C4-2B (cell line): Measurements from ENCODE around the gene CAMTA1.

ENCODE experiments used
- H3K27ac ChIP-seq: fragments of 450-650 bp; 2 replicates; pipeline ENCODE4 v1.5.1; 2017
- ZFX ChIP-seq: fragments of 450-650 bp; IDR thresholded peaks from 2 replicates; pipeline ENCODE4 v1.6.1; 2017
- TF ChIP-seq, protein P1 (sequence below): fragments of 450-650 bp; conservative IDR thresholded peaks from 2 replicates; pipeline ENCODE4 v1.5.1; 2017; ENCODE audit warnings: mild to moderate bottlenecking

CAMTA1 gene

DNA sequence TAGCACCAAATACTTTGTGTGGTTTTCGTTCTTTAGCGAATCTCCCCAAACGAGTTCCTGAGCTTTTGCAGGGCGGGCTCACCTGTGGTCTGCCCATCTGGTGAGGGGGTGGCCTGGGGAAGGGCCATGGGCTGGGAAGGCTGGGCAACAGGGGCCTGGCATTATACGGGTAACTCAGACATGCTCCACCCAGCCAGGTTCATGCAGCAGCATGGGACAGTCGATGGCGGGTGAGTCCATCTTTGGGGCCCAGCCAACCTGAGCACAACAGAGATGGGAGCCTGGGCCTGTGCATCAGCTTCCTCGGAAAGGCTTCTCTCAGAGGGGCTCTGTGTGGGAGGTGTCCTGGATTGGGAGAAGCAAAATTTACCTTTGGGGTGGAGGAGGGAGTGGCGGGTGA lies 302.6 kb downstream of the CAMTA1 start:
- no peak overlapping the region for H3K27ac ChIP-seq
- TF ChIP-seq, protein P1, sequence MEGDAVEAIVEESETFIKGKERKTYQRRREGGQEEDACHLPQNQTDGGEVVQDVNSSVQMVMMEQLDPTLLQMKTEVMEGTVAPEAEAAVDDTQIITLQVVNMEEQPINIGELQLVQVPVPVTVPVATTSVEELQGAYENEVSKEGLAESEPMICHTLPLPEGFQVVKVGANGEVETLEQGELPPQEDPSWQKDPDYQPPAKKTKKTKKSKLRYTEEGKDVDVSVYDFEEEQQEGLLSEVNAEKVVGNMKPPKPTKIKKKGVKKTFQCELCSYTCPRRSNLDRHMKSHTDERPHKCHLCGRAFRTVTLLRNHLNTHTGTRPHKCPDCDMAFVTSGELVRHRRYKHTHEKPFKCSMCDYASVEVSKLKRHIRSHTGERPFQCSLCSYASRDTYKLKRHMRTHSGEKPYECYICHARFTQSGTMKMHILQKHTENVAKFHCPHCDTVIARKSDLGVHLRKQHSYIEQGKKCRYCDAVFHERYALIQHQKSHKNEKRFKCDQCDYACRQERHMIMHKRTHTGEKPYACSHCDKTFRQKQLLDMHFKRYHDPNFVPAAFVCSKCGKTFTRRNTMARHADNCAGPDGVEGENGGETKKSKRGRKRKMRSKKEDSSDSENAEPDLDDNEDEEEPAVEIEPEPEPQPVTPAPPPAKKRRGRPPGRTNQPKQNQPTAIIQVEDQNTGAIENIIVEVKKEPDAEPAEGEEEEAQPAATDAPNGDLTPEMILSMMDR = no peak
- no peak for TF ChIP-seq ZFX

DNA sequence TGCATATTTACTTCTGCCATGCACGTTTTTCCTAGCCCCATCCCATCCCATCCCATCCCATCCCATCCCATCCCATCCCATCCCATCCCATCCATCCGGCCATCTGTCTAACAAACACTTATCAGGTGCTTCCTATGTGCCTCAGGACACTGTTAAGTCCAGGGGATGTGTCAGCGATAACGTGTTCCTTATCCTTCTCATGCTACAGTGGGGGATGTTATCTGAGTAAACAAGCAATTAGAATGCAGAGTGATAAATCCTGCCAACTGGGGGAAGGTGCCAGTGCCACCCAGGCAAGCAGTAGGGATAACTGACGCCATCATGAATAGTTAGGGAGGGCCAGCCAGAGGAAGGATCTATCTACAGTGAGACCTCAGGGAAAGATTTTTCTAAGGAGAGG lies 304.2 kb downstream of the CAMTA1 start:
- TF ChIP-seq, protein P1 = no peak
- TF ChIP-seq ZFX = no peak
- no peak overlapping the region for H3K27ac ChIP-seq

DNA sequence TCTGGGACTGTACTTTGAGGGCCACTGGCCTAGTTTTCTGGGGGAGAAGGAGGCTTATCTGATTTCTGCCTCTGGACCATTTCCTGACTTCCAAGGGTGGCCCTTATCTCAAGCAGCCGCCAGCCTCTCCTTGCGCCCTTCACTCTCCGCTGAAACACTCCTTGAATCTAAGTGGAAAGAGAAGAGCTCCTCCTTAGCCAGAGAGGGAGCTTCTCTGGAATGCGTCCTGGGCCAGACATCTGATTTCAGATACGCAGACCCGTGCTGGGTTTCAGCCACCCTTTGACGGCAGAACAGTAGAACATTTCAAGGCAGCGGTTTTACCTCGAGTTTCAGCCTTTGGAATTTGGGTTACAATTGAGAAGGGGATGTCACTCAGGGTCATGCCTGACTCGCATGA lies 308.0 kb downstream of the CAMTA1 start:
- no peak overlapping the region for H3K27ac ChIP-seq
- TF ChIP-seq, protein P1 = no peak
- no peak for TF ChIP-seq ZFX

DNA sequence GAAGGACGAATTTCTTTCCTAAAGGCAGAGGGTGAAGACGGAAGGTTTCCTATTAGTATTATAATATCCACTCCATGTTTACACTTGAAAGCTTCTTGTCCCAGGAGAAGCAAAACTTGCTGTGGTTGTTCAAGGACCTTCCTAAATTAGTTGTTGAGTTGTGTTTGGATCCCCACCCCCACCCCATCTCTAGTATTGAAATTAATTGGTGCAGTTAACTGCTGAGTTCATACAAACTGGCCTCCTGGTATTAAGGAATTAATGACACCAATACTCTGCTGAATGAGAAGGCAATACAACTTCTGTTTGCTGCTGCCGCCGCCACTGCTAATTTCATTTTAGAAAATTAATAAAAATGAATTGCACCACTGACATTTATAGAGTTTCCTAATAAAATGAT lies 308.8 kb downstream of the CAMTA1 start:
- TF ChIP-seq ZFX = no peak
- TF ChIP-seq, protein P1 = no peak
- H3K27ac ChIP-seq = no peak overlapping the region

DNA sequence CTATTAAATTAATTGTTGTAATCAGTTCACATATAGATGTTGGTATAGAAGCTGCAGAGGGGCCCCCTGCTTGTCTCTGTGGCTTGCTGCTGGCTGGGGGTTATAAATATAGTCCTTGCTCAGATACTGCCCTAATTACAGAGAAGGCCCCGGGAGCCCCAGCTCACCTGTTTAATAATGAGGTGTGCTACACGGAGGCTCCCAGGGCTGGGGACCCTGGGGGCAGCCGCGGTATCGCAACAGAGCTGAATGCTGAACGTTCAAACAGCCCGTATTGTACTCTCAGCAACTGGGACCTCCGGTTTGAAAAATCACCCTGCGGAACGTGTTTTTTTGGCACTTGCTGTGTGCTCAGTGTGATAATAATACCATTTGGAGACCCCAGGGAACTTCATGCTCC lies 309.3 kb downstream of the CAMTA1 start:
- no peak overlapping the region for H3K27ac ChIP-seq
- no peak for TF ChIP-seq ZFX
- TF ChIP-seq, protein P1 = no peak

DNA sequence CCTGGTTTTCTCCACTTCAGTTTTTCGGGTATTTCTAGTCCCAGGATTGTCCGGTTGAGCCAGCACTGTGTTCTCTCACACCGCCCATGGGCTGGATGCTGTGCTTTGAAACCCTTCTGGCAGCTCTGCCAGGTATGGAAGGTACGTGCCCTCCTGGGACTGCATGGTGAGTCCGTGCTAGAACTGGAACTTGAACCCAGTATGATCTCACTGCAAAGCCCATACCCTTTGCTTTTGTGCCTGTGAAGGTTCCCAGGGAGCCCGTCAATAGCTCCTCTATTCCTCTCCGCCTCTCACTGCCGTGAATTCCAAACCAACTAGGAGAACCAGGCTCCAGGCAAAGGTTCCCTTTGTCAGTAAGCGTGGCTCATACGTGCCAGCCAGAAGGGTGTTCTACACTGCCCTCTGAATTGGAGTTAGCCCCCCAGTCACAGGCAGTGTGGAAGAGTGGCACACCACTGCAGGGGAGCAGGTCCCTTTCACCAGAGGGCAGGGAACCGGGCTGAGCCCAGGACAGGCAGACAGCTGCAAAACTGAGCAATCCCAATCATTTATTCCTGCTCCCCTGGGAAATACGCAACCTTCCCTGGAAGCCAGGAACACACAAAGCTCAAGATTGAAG lies 310.2 kb downstream of the CAMTA1 start:
- H3K27ac ChIP-seq = no peak overlapping the region
- no peak for TF ChIP-seq ZFX
- TF ChIP-seq, protein P1 = no peak

DNA sequence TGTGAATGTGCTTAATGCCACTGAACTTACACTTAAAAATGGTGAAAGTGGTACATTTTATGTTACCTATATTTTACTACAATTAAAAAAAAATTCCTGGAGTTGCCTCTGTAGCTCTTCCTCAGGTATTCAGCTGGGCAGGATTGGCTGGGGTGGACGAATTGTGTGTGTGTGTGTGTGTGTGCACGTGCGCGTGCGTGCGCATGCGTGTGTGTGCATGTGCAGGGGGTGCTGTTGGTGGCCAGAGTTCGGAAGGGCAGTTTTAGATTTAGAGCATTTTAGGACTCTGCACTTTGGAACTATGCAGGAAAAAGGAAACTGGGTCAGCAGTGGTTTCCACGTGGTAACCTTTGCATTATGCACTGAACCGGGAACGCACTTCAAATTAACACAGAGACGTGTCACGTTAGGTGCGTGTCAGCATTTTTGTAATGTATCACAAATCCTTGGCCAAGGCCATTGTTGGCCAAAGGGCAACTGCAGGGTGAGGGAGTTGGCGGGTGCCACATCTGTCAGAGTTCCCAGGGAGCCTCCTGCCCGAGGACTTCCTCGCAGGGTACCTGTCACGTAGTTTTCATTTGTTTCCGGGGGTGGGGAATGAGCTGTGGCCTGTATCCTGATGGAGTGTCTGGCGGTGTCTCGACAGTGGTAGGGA lies 312.8 kb downstream of the CAMTA1 start:
- TF ChIP-seq ZFX = no peak
- TF ChIP-seq, protein P1 = no peak
- no peak overlapping the region for H3K27ac ChIP-seq
